Spinal cord (tissue), 10 donors: Measurements from ENCODE around the gene ADAM8. TPM values are rescaled to one million over a fixed set of nuclear protein-coding genes. Genes with fewer than 3 reads are reported as not detected.
A peak's percentile ranks its signal among the peaks of the same experiment; 100 is the strongest.
"Not testable (repeated sequence)": the region's sequence is repeated elsewhere in the genome, so short reads cannot be mapped to it uniquely, and the experiment has no call there.

ENCODE experiments used
- DNase-seq, 6 donors: peaks; one replicate each; pipeline versions ENCODE4 v3.0.0 to v3.0.0-alpha.2; 2013 to 2015; ENCODE audit warnings: low spot score in 6 of 6, low read depth in 4 of 6
- H3K27ac ChIP-seq: one replicate; pipeline ENCODE4 v1.5.1; 2013; ENCODE audit warnings: low read depth, low read length, control low read depth
- H3K27me3 ChIP-seq: one replicate; pipeline ENCODE4 v1.6.1; 2013; ENCODE audit warnings: low read length; ENCODE audit not compliant: control insufficient read depth, insufficient read depth
- H3K36me3 ChIP-seq: one replicate; pipeline ENCODE4 v1.6.1; 2013; ENCODE audit warnings: low read length; ENCODE audit not compliant: control insufficient read depth, insufficient read depth
- H3K4me1 ChIP-seq: one replicate; pipeline ENCODE4 v1.6.1; 2013; ENCODE audit warnings: low read length; ENCODE audit not compliant: control insufficient read depth, insufficient read depth
- H3K4me3 ChIP-seq: one replicate; pipeline ENCODE4 v1.5.1; 2013; ENCODE audit warnings: low read depth, low read length, control low read depth
- H3K9me3 ChIP-seq: one replicate; pipeline ENCODE4 v1.6.1; 2013; ENCODE audit warnings: low read length; ENCODE audit not compliant: control insufficient read depth, insufficient read depth
- WGBS: methylation state at CpG from one replicate; pipeline ENCODE4 v1.1.5; 2013; ENCODE audit warnings: missing lambda C conversion rate; ENCODE audit not compliant: insufficient coverage; 5-methylcytosine and 5-hydroxymethylcytosine counted together
- polyA plus RNA-seq, 2 donors: library from polyadenylated mRNA; unstranded; fragments of 120-200 nt; gene quantifications; one replicate each; pipeline ENCODE4 v1.2.1, GENCODE V29; 2013; ENCODE audit not compliant: insufficient read length in 2 of 2
- total RNA-seq, 2 donors: library from RNA; depleted of rRNA in 1 of 2; stranded (reverse); fragments of 120-200 nt in 1 of 2; fragments of >200 nt in 1 of 2; gene quantifications; one replicate each; pipeline versions ENCODE4 v1.2.3 to v1.2.4, GENCODE V29; 2013 to 2014
- donor health status: healthy.

The ADAM8 gene
- total and polyA plus RNA-seq, 4 donors, result 1.7 to 4.9 (median 3.5) TPM

DNA sequence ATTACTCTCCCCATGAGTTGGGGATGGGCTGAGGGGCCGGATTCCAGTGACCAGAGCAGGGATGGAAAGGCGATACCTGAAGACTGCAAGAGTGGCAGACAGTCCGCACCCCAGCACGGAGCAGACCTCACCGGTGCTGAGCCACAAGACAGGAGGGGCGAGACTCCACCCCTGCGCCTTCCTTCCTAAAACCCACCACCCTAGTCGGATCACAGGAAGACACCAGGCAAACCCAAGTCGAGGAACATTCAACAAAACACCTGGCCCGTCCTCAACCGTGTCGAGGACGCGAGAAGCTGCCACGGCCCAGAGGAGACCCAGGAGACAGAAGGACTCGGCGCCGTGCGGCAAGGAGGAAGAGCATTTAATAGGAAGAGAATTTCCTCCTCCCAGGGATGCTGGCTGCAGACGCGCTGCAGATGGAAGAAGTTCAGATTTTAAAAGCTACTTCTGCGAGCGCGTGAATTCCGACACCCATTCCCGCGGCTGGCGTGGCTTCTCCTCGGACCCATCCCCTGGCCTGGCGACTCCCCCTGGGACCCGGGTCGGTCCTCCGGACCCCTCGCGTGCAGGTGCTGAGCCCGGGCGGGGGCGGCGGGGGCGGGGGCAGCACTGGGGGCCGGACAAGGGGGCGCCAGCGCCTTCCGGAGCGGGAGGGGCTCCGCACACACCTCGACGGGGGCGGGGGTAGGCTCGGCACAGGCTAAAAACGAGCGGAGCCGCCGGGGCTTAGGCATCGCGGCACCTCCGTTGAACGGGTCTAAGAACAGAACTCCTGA, 47.2 kb downstream of the ADAM8 start:
- Histone ChIP-seq H3K27me3 (peaks cover 58% of the 10 kb centered on the region), H3K36me3 (peaks cover 28% of the 10 kb centered on the region), H3K27ac (no peak overlapping the region), H3K4me1 (peaks cover 13% of the 10 kb centered on the region), H3K4me3 (no peak overlapping the region), H3K9me3 (no peaks in the 10 kb centered on the region)
- DNase-seq, result peak in 2 of 6 donors; percentile 33 to 44
- 4% methylated on average over 54 of the region's 58 CpGs for WGBS

DNA sequence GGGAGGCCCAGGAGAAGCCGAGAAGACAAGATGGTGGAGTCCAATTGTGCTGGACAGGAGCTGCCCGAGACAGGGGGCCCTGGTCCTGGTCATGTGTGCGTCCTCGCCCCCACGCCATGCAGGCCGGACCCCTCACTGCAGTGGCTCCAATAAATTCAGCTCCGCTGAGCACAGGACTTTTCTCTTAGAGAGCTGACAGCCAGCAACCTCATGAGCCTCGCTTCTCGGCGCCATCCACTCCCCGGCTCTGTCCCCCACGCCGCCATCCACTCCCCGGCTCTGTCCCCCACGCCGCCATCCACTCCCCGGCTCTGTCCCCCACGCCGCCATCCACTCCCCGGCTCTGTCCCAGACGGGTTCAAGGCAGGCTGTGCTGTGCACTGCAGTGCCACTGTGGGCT, 49.4 kb downstream of the ADAM8 start:
- 77% methylated on average over 21 of the region's 21 CpGs for WGBS
- H3K27me3 ChIP-seq, result peaks cover 39% of the 10 kb centered on the region

DNA sequence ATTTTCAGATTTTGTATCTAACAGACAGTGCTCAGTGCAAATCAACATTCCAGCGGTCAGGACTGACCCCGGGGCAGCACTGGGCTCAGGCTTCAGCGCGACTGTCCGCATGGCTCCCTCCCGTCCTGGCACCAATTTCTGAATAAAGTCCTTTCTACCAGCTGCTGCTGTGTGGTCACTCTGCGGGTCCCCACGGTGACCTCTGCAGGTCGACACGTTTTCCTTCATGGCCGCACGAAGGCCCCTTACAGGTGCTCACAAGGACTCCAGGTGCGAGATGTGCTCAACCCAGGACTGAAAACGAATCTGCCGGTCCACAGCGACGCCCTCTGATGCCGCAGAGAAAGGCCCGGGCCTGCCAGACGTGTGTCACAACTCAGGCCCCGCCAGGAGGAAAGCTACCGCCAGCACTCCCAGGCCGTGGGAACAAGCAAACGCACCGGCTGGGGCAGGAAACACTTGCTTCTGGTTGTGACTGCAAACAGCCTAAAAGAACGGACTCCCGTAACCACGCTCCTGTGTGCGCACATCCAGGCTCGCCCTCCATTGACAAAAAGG, 50.3 kb downstream of the ADAM8 start:
- 56% methylated on average over 30 of the region's 30 CpGs for WGBS
- Histone ChIP-seq H3K27me3 (peaks cover 29% of the 10 kb centered on the region), H3K4me1 (peaks cover 11% of the 10 kb centered on the region), H3K27ac (no peak overlapping the region), H3K36me3 (peaks cover 34% of the 10 kb centered on the region), H3K4me3 (no peak overlapping the region), H3K9me3 (no peaks in the 10 kb centered on the region)
- DNase-seq, result no peak

More for the DNA sequence above, 49.4 kb downstream of the ADAM8 start:
- H3K27ac ChIP-seq, result no peak overlapping the region
- peaks cover 13% of the 10 kb centered on the region for H3K4me1 ChIP-seq
- DNase-seq, result no peak
- no peak overlapping the region for H3K4me3 ChIP-seq
- peaks cover 32% of the 10 kb centered on the region for H3K36me3 ChIP-seq
- H3K9me3 ChIP-seq, result no peaks in the 10 kb centered on the region

DNA sequence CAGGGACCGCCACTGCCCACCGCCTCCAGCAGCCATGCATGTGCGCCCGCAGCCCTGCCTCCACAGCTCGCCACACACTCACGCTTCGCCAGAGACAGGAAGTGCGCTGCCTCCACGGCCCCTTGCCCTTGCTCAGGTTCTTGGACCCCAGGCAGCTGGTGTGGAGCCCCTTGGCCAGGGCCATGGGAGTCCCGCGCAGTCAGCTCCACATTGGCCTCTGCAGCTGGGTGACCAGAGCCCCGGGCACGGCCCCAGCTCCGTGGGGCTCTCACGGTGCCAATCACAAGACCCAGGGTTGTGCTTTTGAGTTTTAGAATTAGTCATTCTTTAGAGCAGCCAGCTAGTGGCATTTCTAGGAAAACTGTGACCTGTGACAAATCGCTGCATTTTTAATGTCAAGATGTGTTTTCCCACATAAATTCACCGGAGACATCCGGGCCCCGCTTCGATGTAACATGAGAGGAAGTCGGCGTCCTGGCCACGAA, 50.9 kb downstream of the ADAM8 start:
- Histone ChIP-seq H3K9me3 (no peaks in the 10 kb centered on the region), H3K4me1 (peaks cover 8% of the 10 kb centered on the region), H3K4me3 (no peak overlapping the region), H3K27ac (no peak overlapping the region), H3K27me3 (peaks cover 26% of the 10 kb centered on the region), H3K36me3 (peaks cover 40% of the 10 kb centered on the region)
- 85% methylated on average over 23 of the region's 23 CpGs for WGBS
- DNase-seq, result no peak

DNA sequence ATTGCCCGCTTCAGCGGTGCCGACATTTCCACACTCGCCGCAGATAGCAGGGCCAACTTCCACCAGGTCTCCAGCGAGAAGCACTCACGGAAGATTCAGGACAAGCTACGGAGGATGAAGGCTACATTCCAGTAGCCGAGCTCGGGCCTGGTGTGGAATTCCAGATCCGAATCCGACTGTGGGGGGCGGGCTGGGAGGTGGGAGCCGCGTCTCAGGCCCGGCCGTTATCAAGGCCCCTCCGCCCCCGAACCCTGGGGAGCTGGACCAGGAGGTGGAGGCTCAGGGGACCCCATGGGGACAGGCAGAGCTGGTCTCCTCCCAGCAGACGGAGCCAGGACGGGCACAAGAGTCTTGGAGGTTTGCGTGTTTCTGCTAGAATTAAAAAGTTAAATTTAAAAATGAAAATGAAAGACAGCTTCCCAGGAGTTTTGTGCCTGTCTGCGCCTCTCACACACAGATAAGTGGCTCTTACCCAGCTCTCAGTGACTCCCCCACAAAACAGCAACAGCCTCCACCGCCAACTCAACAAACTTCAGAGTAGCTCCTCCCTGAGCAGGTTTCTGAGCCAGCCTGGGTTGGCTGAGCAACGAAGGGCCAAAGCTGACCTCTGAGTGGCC, 51.8 kb downstream of the ADAM8 start:
- WGBS, result 67% methylated on average over 24 of the region's 25 CpGs
- no peak for DNase-seq
- H3K27me3 ChIP-seq, result peaks cover 26% of the 10 kb centered on the region

DNA sequence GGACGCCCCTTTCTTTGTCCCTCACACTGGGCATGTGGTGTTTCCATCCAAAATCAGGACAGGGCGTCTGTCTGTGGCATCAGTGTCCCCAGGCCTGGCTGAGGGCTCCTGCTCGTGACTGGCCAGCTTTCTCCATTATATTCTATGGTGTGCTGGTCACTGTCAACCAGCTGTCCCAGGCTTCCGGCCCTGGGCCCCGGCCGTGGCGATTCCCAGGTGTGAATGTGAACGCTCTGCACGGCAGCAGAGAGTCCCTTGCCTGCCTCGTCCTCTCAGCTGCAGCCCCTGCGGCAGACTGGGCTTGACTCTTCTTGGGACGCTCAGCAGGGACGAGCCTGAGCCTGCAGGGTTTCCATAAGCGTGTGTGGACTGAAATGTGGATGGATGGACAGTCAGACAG, 52.6 kb downstream of the ADAM8 start:
- Histone ChIP-seq H3K4me1 (peaks cover under 1% of the 10 kb centered on the region), H3K4me3 (no peak overlapping the region), H3K36me3 (peaks cover 49% of the 10 kb centered on the region), H3K27me3 (peaks cover 18% of the 10 kb centered on the region), H3K27ac (no peak overlapping the region), H3K9me3 (no peaks in the 10 kb centered on the region)
- no peak for DNase-seq
- WGBS, result 82% methylated on average over 11 of the region's 14 CpGs

More for the DNA sequence above, 51.8 kb downstream of the ADAM8 start:
- Histone ChIP-seq H3K9me3 (no peaks in the 10 kb centered on the region), H3K4me1 (peaks cover 8% of the 10 kb centered on the region), H3K4me3 (no peak overlapping the region), H3K27ac (no peak overlapping the region), H3K36me3 (peaks cover 41% of the 10 kb centered on the region)

DNA sequence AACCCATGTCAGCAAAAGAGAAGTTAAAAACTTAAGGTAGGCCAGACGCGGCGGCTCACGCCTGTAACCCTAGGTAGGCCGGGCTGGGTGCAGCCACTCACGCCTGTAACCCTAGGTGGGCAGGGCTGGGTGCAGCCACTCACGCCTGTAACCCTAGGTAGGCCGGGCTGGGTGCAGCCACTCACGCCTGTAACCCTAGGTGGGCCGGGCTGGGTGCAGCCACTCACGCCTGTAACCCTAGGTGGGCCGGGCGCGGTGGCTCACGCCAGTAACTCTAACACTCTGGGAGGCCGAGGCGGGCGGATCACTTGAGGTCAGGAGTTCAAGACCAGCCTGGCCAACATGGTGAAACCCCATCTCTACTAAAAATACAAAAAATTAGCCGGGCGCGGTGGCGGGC, 54.9 kb downstream of the ADAM8 start:
- DNase-seq, H3K27me3 ChIP-seq, H3K4me3 ChIP-seq, H3K4me1 ChIP-seq, H3K27ac ChIP-seq, H3K9me3 ChIP-seq: not testable (repeated sequence)
- 97% methylated on average over 15 of the region's 22 CpGs for WGBS
- peaks cover 51% of the 10 kb centered on the region for H3K36me3 ChIP-seq

DNA sequence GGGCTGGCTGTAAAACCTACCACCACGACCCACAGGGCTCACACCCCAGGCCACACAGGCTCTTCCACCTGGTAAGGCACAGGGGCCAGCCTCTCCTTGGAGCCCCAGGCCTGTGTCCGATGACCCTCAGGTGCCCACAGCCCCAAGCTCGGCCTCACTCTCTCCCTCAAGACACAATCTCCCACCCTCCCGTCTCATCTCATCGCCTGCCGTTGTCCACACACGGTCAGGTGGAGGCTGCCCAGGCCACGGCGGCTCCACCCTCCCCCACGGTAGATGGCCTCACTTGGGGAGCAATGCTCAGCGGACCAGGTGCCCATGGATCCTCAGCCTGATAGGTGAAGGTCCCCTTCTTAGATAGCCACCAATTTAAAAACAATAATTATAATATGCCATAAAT, 55.3 kb downstream of the ADAM8 start:
- Histone ChIP-seq H3K27ac (no peak overlapping the region), H3K36me3 (peaks cover 49% of the 10 kb centered on the region), H3K4me3 (no peak overlapping the region), H3K9me3 (no peaks in the 10 kb centered on the region), H3K27me3 (peaks cover 1% of the 10 kb centered on the region), H3K4me1 (no peaks in the 10 kb centered on the region)
- 89% methylated on average over 9 of the region's 11 CpGs for whole genome bisulfite sequencing
- no peak for DNase-seq

DNA sequence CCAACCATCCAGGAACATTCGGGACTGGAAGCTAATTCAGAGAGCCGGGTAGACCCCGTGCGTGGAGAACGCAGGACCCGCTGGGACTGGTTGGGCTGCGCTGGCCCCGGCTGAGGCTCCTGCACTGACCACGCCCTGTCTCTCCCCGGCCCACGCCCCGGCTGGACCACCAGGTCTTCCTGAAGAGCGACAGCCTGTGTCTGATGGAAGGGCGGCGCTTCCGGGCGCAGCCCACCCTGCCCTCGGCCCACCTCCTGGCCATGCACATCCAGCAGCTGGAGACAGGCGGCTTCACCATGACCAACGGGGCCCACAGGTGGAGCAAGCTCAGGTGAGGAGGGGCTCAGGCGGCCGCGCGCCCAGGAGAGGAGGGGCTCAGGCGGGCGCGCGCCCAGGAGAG, 56.9 kb downstream of the ADAM8 start:
- Histone ChIP-seq H3K4me1 (no peaks in the 10 kb centered on the region), H3K9me3 (no peaks in the 10 kb centered on the region), H3K27me3 (no peaks in the 10 kb centered on the region), H3K27ac (no peak overlapping the region), H3K4me3 (no peak overlapping the region), H3K36me3 (peaks cover 49% of the 10 kb centered on the region)
- 11% methylated on average over 24 of the region's 28 CpGs for WGBS
- no peak for DNase-seq
